Lung (tissue), 12 donors: ENCODE results near the gene TBC1D8. TPM values are rescaled to one million over a fixed set of nuclear protein-coding genes. Genes with fewer than 3 reads are reported as not detected.

ENCODE experiments used
- ATAC-seq: fragments of 200-7000 bp; cut with Tn5 transposase; one replicate; pipeline ENCODE4 v1.9.1; 2020; ENCODE audit warnings: moderate number of reproducible peaks; ENCODE audit not compliant: insufficient read depth, low FRiP score
- DNase-seq, 3 donors: peaks; one replicate each; pipeline ENCODE4 v3.0.0-alpha.2; 2013 to 2017
- H3K27ac ChIP-seq, 2 donors: one replicate each; pipeline ENCODE4 v1.5.1; 2013; ENCODE audit warnings: mild to moderate bottlenecking in 2 of 2, moderate library complexity in 2 of 2, control low read depth in 1 of 2, inconsistent platforms in 1 of 2, low read depth in 1 of 2, low read length in 1 of 2
- H3K27me3 ChIP-seq, 3 donors: one replicate each; pipeline ENCODE4 v1.5.1; 2013; ENCODE audit warnings: low read length in 2 of 3; ENCODE audit not compliant: control insufficient read depth in 3 of 3, insufficient read depth in 3 of 3
- H3K36me3 ChIP-seq, 4 donors: one replicate each; pipeline ENCODE4 v1.5.1; 2013; ENCODE audit warnings: low read length in 4 of 4, mild to moderate bottlenecking in 1 of 4, moderate library complexity in 1 of 4; ENCODE audit not compliant: control insufficient read depth in 4 of 4, insufficient read depth in 4 of 4
- H3K4me1 ChIP-seq, 5 donors: one replicate each; pipeline ENCODE4 v1.5.1; 2013; ENCODE audit warnings: low read length in 5 of 5, mild to moderate bottlenecking in 2 of 5, moderate library complexity in 1 of 5; ENCODE audit not compliant: control insufficient read depth in 5 of 5, insufficient read depth in 5 of 5
- H3K4me3 ChIP-seq: one replicate; pipeline ENCODE4 v1.5.1; 2013; ENCODE audit warnings: mild to moderate bottlenecking, control low read depth, moderate library complexity
- H3K9ac ChIP-seq, 2 donors: one replicate each; pipeline ENCODE4 v1.5.1; 2013; ENCODE audit warnings: low read length in 2 of 2, control low read depth in 1 of 2; ENCODE audit not compliant: insufficient read depth in 1 of 2
- H3K9me3 ChIP-seq, 4 donors: one replicate each; pipeline ENCODE4 v1.5.1; 2013; ENCODE audit warnings: low read length in 3 of 4, mild to moderate bottlenecking in 1 of 4, moderate library complexity in 1 of 4; ENCODE audit not compliant: control insufficient read depth in 4 of 4, insufficient read depth in 3 of 4
- CTCF ChIP-seq: IDR thresholded peaks from 2 replicates; pipeline ENCODE4 v1.5.1; 2012; ENCODE audit warnings: mild to moderate bottlenecking; ENCODE audit errors: control extremely low read depth, extremely low read depth
- WGBS, 2 donors: extraction: QIAGEN DNeasy Blood & Tissue Kit; methylation state at CpG; one replicate each; pipeline ENCODE4 v1.1.7; 2013; 5-methylcytosine and 5-hydroxymethylcytosine counted together
- polyA plus RNA-seq, 2 donors: library from polyadenylated mRNA; stranded (reverse); fragments of 200-250 nt; gene quantifications; one replicate each; pipeline ENCODE4 v1.2.1, GENCODE V29; 2013
- total RNA-seq, 2 donors: library from RNA; depleted of rRNA in 1 of 2; stranded (reverse); fragments of >200 nt in 1 of 2; gene quantifications; one replicate each; pipeline ENCODE4 v1.2.1, GENCODE V29; 2014 to 2021
- donor health status: control.
- donor health status: control.
- donor health status: Bipolar disorder and iron deficiency.
- donor health status: healthy.
- donor health status: DM: yes; HTN: yes; CAD: no.

The TBC1D8 gene
- total and polyA plus RNA-seq, 4 donors, result 15.8 to 40.7 (median 29.7) TPM

GRCh38 chr2:100962366-100963025, 188.7 kb downstream of the TBC1D8 start:
- Histone ChIP-seq H3K9ac (no peak overlapping the region), H3K27me3 (no peaks in the 10 kb centered on the region), H3K4me3 (no peak overlapping the region), H3K27ac (no peak overlapping the region), H3K36me3 (peaks cover 0 to 3% (median 0%) of the 10 kb centered on the region in 4 donors), H3K9me3 (peaks cover 0 to 3% (median 0%) of the 10 kb centered on the region in 4 donors), H3K4me1 (peaks cover 0 to 9% (median 3%) of the 10 kb centered on the region in 5 donors)
- no peak for DNase-seq
- ATAC-seq, result no peak
- WGBS, 2 donors, result 92 to 95% methylated on average over 12 of the region's 12 CpGs
- TF ChIP-seq CTCF, result no peak

DNA sequence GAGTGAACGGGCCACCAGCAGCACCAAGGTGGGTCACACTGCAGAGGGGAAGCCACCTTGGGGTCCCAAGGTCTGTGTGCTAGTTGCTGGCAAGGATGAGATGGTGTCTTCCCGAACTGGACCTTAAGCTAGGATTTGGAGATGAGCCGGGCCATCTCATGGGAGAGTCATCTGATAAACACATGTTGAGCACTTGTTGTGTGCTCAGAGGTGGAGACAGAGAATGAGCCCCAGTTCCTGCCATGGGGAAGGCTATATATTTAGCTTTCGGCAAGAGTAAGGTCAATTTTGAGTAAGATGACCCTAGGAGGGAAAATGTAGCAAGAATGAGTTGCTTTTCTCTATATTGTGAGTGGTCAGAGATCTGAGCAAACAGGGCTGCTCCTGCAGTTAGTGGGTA, 190.5 kb downstream of the TBC1D8 start:
- H3K4me3 ChIP-seq, result no peak overlapping the region
- 94 to 95% methylated on average over 4 of the region's 4 CpGs for WGBS, 2 donors
- DNase-seq (no peak), ATAC-seq (no peak)
- H3K9ac ChIP-seq, result no peak overlapping the region
- peaks cover 0 to 3% (median 0%) of the 10 kb centered on the region in 4 donors for H3K36me3 ChIP-seq
- no peak for TF ChIP-seq CTCF
- H3K27me3 ChIP-seq, result no peaks in the 10 kb centered on the region
- H3K9me3 ChIP-seq, result peaks cover 0 to 3% (median 0%) of the 10 kb centered on the region in 4 donors
- H3K4me1 ChIP-seq, result peaks cover 0 to 11% (median 4%) of the 10 kb centered on the region in 5 donors
- no peak overlapping the region for H3K27ac ChIP-seq

DNA sequence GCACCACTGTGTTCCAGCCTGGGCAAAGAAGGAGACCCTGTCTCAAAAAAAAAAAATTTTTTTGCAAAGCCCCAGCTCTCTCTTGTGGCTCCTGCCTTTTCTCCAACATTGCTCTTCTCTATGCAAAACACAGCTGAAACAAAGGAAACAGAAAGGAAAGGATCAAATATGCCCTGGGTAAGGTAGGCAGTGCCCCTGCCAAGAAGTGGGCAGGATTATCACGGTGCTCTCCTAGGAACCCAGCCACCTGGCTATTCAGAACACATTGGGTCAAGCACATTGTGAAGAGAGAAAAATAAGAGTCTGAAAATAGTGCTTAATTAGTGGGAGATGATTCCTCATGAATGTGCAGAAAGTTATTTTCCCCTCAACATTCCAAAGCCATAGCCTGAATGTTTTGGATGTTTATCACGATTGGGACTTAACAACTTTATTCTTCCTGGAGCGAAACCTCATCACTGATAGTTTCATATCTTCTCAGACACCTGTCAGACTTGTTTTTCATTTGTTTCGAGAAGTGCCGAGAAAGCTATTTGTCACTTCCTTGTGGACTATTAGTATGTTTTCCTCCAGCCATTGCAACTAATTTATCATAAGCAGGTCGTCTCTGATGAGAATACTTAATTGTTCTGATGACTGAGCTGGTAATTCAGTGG, 191.8 kb downstream of the TBC1D8 start:
- Histone ChIP-seq H3K27me3 (no peaks in the 10 kb centered on the region), H3K9ac (no peak overlapping the region), H3K9me3 (peaks cover 0 to 3% (median 0%) of the 10 kb centered on the region in 4 donors), H3K27ac (no peak overlapping the region), H3K4me1 (peaks cover 0 to 11% (median 6%) of the 10 kb centered on the region in 5 donors), H3K4me3 (no peak overlapping the region), H3K36me3 (peaks cover 0 to 3% (median 0%) of the 10 kb centered on the region in 4 donors)
- no peak for TF ChIP-seq CTCF
- DNase-seq (no peak), ATAC-seq (no peak)
- WGBS, 2 donors, result 26 to 37% methylated on average over 6 of the region's 6 CpGs
